ENCODE measurements around the gene CEP128. TPM values are rescaled to one million over a fixed set of nuclear protein-coding genes. Genes with fewer than 3 reads are reported as not detected.

The CEP128 gene
- total RNA-seq, 1 experiment from 2014 or later, result 16.4 TPM

DNA sequence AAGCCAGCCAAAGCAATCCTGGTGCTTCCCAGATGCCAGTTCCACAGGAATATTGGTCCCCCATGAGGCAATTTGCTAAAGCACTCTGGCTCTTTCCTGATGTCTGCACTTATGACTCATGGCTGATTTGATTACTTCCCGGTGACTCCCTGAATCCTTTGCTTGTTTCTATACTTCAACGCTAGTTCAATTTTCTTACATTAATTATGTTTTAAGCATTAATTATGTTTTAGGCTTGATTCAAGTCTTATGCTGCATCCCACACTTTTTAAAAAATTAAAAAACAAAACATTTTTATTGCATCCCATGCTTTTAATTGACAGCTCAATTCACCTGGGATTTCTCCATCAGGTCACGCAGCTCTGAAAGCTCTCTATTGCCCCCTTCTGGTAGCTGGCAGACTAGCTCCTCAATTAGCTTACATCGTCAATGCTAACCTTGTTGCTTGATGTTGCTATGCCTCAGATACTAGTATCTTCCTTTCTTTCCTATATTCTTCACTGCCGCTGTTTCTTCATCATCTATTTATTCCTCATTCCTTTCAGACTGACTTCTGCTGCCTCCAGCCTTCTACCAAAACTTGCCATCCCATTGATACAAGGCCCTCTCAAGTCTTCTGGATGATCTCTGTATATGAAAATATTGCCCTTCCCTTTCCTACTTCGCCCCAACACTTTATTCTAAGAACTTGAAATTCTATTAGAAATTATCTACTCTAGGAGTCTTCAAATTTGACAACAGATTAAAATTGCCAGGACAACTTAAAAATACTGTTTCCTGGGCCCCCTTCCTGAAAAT lies 45.9 kb upstream of the CEP128 start (continued):
- TF ChIP-seq RAD21 (IDR thresholded peaks at IDR 0.05; ENCODE audit: low read depth), result peak; percentile 77
- no peak for TF ChIP-seq EZH2 (IDR thresholded peaks at IDR 0.05)
- 0 out of 2 replicates have a peak, but pooled peaks have one; percentile 14 for TF ChIP-seq SP1 (IDR thresholded peaks at IDR 0.05; ENCODE audit: low read depth)
- no peak for TF ChIP-seq YY1 (IDR thresholded peaks at IDR 0.05; ENCODE audit: extremely low read depth, insufficient replicate concordance, low read depth, low read length)

DNA sequence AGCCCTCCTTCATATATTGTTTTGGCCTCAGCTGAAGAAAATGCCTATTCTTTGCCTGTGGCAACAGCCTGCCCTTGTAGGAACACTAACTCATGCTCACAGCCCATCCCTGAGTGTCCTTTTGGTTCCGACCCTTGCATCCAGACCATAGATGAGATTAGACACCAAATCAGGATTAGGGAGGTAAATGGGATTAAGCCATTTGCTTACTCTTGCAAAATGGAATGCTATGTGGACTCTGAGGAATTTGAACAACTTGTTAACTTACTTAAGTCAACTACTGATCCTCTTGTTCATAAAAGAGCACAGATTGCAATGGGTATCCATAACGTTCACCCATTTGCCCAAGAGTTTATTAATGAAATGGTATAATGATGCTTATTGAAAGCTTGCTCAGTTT lies 41.2 kb upstream of the CEP128 start:
- DNase-seq (ENCODE audit: low read depth, low spot score), result no peak
- ChIA-PET CTCF (no interaction called here), RAD21 (ENCODE audit: low non-redundant PET in 1 of 2, low total read pairs in 2 of 2, uncharacterized antibody in 2 of 2, unreplicated experiment in 2 of 2) (no interaction called here), POLR2A (no interaction called here)
- intact Hi-C loops (cut with micrococcal nuclease), result no loop called here
- Histone ChIP-seq H3K9me3 (ENCODE audit: control insufficient read depth in 1 of 2, insufficient read depth in 1 of 2, low read depth in 1 of 2, low read length in 2 of 2) (no peaks in the 10 kb centered on the region), H3K36me3 (ENCODE audit: control insufficient read depth in 1 of 2, insufficient read depth in 2 of 2, low read length in 2 of 2) (no peaks in the 10 kb centered on the region), H3K4me2 (ENCODE audit: low read length) (no peak overlapping the region), H3K9me2 (ENCODE audit: insufficient read depth) (no peaks in the 10 kb centered on the region), H4K20me1 (ENCODE audit: insufficient read depth) (no peaks in the 10 kb centered on the region), H3K4me3 (replicated peaks in 1 of 2; ENCODE audit: low read depth in 1 of 2, low read length in 2 of 2) (no peak overlapping the region), H3K4me1 (ENCODE audit: control insufficient read depth in 1 of 2, insufficient read depth in 2 of 2, low read length in 2 of 2) (peaks cover 0 to 10% of the 10 kb centered on the region in 2 experiments; a peak in 2 of 4 replicates), H3K79me2 (ENCODE audit: insufficient read depth, low read length) (no peaks in the 10 kb centered on the region), H3K27ac (ENCODE audit: low read depth, low read length) (no peak overlapping the region), H3K9ac (ENCODE audit: low read length) (no peak overlapping the region), H3K27me3 (ENCODE audit: insufficient read depth, low read length) (no peaks in the 10 kb centered on the region), H2AFZ (ENCODE audit: low read depth, low read length, poor library complexity, severe bottlenecking) (no peak overlapping the region)
- no peak for TF ChIP-seq ELF1 (IDR thresholded peaks at IDR 0.05; ENCODE audit: borderline replicate concordance, low read depth)
- TF ChIP-seq SP1 (IDR thresholded peaks at IDR 0.05; ENCODE audit: low read depth), result no peak
- no peak for TF ChIP-seq SIN3A (IDR thresholded peaks at IDR 0.05; ENCODE audit: low read depth)
- no peak for TF ChIP-seq EZH2phosphoT487 (IDR thresholded peaks at IDR 0.05; ENCODE audit: borderline replicate concordance)
- TF ChIP-seq, protein P1, sequence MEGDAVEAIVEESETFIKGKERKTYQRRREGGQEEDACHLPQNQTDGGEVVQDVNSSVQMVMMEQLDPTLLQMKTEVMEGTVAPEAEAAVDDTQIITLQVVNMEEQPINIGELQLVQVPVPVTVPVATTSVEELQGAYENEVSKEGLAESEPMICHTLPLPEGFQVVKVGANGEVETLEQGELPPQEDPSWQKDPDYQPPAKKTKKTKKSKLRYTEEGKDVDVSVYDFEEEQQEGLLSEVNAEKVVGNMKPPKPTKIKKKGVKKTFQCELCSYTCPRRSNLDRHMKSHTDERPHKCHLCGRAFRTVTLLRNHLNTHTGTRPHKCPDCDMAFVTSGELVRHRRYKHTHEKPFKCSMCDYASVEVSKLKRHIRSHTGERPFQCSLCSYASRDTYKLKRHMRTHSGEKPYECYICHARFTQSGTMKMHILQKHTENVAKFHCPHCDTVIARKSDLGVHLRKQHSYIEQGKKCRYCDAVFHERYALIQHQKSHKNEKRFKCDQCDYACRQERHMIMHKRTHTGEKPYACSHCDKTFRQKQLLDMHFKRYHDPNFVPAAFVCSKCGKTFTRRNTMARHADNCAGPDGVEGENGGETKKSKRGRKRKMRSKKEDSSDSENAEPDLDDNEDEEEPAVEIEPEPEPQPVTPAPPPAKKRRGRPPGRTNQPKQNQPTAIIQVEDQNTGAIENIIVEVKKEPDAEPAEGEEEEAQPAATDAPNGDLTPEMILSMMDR (IDR thresholded peaks at IDR 0.05 in 2 of 3, conservative IDR thresholded peaks at IDR 0.05 in 1 of 3; ENCODE audit: borderline replicate concordance in 1 of 3, insufficient read depth in 1 of 3, low read depth in 2 of 3, low read length in 2 of 3), result no peak
- TF ChIP-seq, protein P2, sequence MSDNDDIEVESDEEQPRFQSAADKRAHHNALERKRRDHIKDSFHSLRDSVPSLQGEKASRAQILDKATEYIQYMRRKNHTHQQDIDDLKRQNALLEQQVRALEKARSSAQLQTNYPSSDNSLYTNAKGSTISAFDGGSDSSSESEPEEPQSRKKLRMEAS (IDR thresholded peaks at IDR 0.05), result no peak
- TF ChIP-seq ZFX (IDR thresholded peaks at IDR 0.05), result no peak
- no peak for TF ChIP-seq JUND (IDR thresholded peaks at IDR 0.05)
- TF ChIP-seq, protein P3, sequence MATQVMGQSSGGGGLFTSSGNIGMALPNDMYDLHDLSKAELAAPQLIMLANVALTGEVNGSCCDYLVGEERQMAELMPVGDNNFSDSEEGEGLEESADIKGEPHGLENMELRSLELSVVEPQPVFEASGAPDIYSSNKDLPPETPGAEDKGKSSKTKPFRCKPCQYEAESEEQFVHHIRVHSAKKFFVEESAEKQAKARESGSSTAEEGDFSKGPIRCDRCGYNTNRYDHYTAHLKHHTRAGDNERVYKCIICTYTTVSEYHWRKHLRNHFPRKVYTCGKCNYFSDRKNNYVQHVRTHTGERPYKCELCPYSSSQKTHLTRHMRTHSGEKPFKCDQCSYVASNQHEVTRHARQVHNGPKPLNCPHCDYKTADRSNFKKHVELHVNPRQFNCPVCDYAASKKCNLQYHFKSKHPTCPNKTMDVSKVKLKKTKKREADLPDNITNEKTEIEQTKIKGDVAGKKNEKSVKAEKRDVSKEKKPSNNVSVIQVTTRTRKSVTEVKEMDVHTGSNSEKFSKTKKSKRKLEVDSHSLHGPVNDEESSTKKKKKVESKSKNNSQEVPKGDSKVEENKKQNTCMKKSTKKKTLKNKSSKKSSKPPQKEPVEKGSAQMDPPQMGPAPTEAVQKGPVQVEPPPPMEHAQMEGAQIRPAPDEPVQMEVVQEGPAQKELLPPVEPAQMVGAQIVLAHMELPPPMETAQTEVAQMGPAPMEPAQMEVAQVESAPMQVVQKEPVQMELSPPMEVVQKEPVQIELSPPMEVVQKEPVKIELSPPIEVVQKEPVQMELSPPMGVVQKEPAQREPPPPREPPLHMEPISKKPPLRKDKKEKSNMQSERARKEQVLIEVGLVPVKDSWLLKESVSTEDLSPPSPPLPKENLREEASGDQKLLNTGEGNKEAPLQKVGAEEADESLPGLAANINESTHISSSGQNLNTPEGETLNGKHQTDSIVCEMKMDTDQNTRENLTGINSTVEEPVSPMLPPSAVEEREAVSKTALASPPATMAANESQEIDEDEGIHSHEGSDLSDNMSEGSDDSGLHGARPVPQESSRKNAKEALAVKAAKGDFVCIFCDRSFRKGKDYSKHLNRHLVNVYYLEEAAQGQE (IDR thresholded peaks at IDR 0.05; ENCODE audit: low read depth), result no peak
- no peak for TF ChIP-seq SRF (IDR thresholded peaks at IDR 0.05; ENCODE audit: low read depth)
- TF ChIP-seq POLR2AphosphoS5 (IDR thresholded peaks at IDR 0.05; ENCODE audit: low read depth, low read length), result no peak
- TF ChIP-seq, protein P4, sequence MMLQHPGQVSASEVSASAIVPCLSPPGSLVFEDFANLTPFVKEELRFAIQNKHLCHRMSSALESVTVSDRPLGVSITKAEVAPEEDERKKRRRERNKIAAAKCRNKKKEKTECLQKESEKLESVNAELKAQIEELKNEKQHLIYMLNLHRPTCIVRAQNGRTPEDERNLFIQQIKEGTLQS (IDR thresholded peaks at IDR 0.05), result no peak
- TF ChIP-seq CEBPB (IDR thresholded peaks at IDR 0.05; ENCODE audit: low read depth), result no peak
- no TSS peak for BruUV-seq (replicated peaks)
- no peak for ATAC-seq

Data from HCT116 (cell line).